SK-N-SH treated with all-trans-retinoic acid at 6 μM for 48 hours (cell line): ENCODE data around the gene GALNT13.

Source experiments
- ATAC-seq: fragments of 200-7000 bp; cut with Tn5 transposase; 3 replicates; pipeline ENCODE4 v1.9.1; 2020; ENCODE audit warnings: mild to moderate bottlenecking, moderate library complexity
- ARNTL ChIP-seq: fragments of 450-650 bp; formaldehyde crosslinking; IDR thresholded peaks from 2 replicates; pipeline ENCODE4 v1.5.0; 2020; ENCODE audit warnings: low read depth, mild to moderate bottlenecking, moderate library complexity, borderline replicate concordance
- BACH2 ChIP-seq: fragments of 250-450 bp; sonication (Bioruptor Pico); IDR thresholded peaks from 2 replicates; pipeline ENCODE4 v1.9.0; 2021; ENCODE audit warnings: mild to moderate bottlenecking, borderline replicate concordance
- CREB5 ChIP-seq: fragments of 250-450 bp; sonication (Bioruptor Pico); IDR thresholded peaks from 2 replicates; pipeline ENCODE4 v1.5.1; 2020; ENCODE audit warnings: low read depth, mild to moderate bottlenecking, moderate library complexity
- CSDC2 ChIP-seq: fragments of 250-450 bp; sonication (Bioruptor Pico); IDR thresholded peaks from 2 replicates; pipeline ENCODE4 v1.5.0; 2020; ENCODE audit warnings: mild to moderate bottlenecking, moderate library complexity
- CSRNP3 ChIP-seq: fragments of 250-450 bp; sonication (Bioruptor Pico); IDR thresholded peaks from 2 replicates; pipeline ENCODE4 v1.5.1; 2021; ENCODE audit warnings: mild to moderate bottlenecking, moderate library complexity
- ESRRG ChIP-seq: fragments of 250-450 bp; sonication (Bioruptor Pico); IDR thresholded peaks from 2 replicates; pipeline ENCODE4 v1.6.1; 2021; ENCODE audit warnings: mild to moderate bottlenecking
- GLIS3 ChIP-seq: fragments of 250-450 bp; sonication (Bioruptor Pico); IDR thresholded peaks from 2 replicates; pipeline ENCODE4 v1.5.0; 2020; ENCODE audit warnings: mild to moderate bottlenecking, moderate library complexity
- OSR1 ChIP-seq: fragments of 250-450 bp; sonication (Bioruptor Pico); IDR thresholded peaks from 2 replicates; pipeline ENCODE4 v1.8.0; 2022; ENCODE audit warnings: moderate library complexity, mild to moderate bottlenecking, inconsistent platforms
- PATZ1 ChIP-seq: fragments of 250-450 bp; sonication (Bioruptor Pico); IDR thresholded peaks from 2 replicates; pipeline ENCODE4 v1.8.0; 2020; ENCODE audit warnings: mild to moderate bottlenecking, moderate library complexity, borderline replicate concordance
- POU6F1 ChIP-seq: fragments of 250-450 bp; sonication (Bioruptor Pico); IDR thresholded peaks from 2 replicates; pipeline ENCODE4 v1.8.0; 2021; ENCODE audit warnings: low read depth, mild to moderate bottlenecking, moderate library complexity, borderline replicate concordance
- PPARA ChIP-seq: fragments of 250-450 bp; sonication (Bioruptor Pico); IDR thresholded peaks from 2 replicates; pipeline ENCODE4 v1.5.0; 2020; ENCODE audit warnings: mild to moderate bottlenecking, borderline replicate concordance
- SNAI2 ChIP-seq: fragments of 250-450 bp; sonication (Bioruptor Pico); IDR thresholded peaks from 2 replicates; pipeline ENCODE4 v1.5.0; 2020; ENCODE audit warnings: mild to moderate bottlenecking, moderate library complexity
- TCF4 ChIP-seq: fragments of 250-450 bp; sonication (Bioruptor Pico); IDR thresholded peaks from 2 replicates; pipeline ENCODE4 v1.8.0; 2021; ENCODE audit warnings: mild to moderate bottlenecking, moderate library complexity, borderline replicate concordance
- TOX ChIP-seq: fragments of 250-450 bp; sonication (Bioruptor Pico); IDR thresholded peaks from 2 replicates; pipeline ENCODE4 v1.8.0; 2021; ENCODE audit warnings: mild to moderate bottlenecking, moderate library complexity, borderline replicate concordance
- ZC3H10 ChIP-seq: fragments of 250-450 bp; sonication (Bioruptor Pico); IDR thresholded peaks from 2 replicates; pipeline ENCODE4 v1.5.1; 2021; ENCODE audit warnings: mild to moderate bottlenecking, moderate library complexity
- ZFP3 ChIP-seq: fragments of 250-450 bp; sonication (Bioruptor Pico); IDR thresholded peaks from 2 replicates; pipeline ENCODE4 v1.5.0; 2020; ENCODE audit warnings: mild to moderate bottlenecking, moderate library complexity
- ZFP30 ChIP-seq: fragments of 450-650 bp; formaldehyde crosslinking; IDR thresholded peaks from 2 replicates; pipeline ENCODE4 v1.5.0; 2022; ENCODE audit warnings: mild to moderate bottlenecking, moderate library complexity
- ZNF565 ChIP-seq: fragments of 450-650 bp; formaldehyde crosslinking; conservative IDR thresholded peaks from 2 replicates; pipeline ENCODE4 v1.5.0; 2020; ENCODE audit warnings: low read depth, mild to moderate bottlenecking, moderate library complexity
- ZNF70 ChIP-seq: fragments of 450-650 bp; formaldehyde crosslinking; IDR thresholded peaks from 2 replicates; pipeline ENCODE4 v1.5.0; 2020; ENCODE audit warnings: mild to moderate bottlenecking, moderate library complexity
- ZNF8 ChIP-seq: fragments of 450-650 bp; formaldehyde crosslinking; IDR thresholded peaks from 2 replicates; pipeline ENCODE4 v1.5.0; 2020; ENCODE audit warnings: mild to moderate bottlenecking, moderate library complexity

Gene GALNT13

GRCh38 chr2:154092571-154092970 is 220.8 kb downstream of the GALNT13 start:
- TF ChIP-seq SNAI2 (CRISPR knock-in tag) (no peak), GLIS3 (no peak), ZC3H10 (CRISPR knock-in tag) (no peak), TCF4 (CRISPR knock-in tag) (no peak), BACH2 (CRISPR knock-in tag) (no peak), ARNTL (CRISPR knock-in tag) (no peak), CREB5 (no peak), ZFP3 (no peak), CSDC2 (CRISPR knock-in tag) (no peak), PPARA (CRISPR knock-in tag) (no peak), ZNF565 (CRISPR knock-in tag) (no peak), POU6F1 (CRISPR knock-in tag) (no peak), ZNF70 (CRISPR knock-in tag) (no peak)
- ATAC-seq: no peak

- no peak for ATAC-seq
- TF ChIP-seq TCF4 (CRISPR knock-in tag) (no peak), ESRRG (CRISPR knock-in tag) (no peak), ZC3H10 (CRISPR knock-in tag) (no peak), PATZ1 (CRISPR knock-in tag) (no peak), ARNTL (CRISPR knock-in tag) (no peak), PPARA (CRISPR knock-in tag) (no peak)
Observed at GRCh38 chr2:154093856-154094255, 222.1 kb downstream of the GALNT13 start.

- ATAC-seq: no peak
- TF ChIP-seq BACH2 (CRISPR knock-in tag) (no peak), GLIS3 (no peak), ZNF70 (CRISPR knock-in tag) (no peak), TOX (CRISPR knock-in tag) (no peak), ZNF8 (CRISPR knock-in tag) (no peak), CSRNP3 (CRISPR knock-in tag) (no peak), SNAI2 (CRISPR knock-in tag) (no peak), PPARA (CRISPR knock-in tag) (no peak)
Observed at GRCh38 chr2:154097833-154098398, 226.2 kb downstream of the GALNT13 start.

GRCh38 chr2:154120706-154121105 is 249.0 kb downstream of the GALNT13 start:
- ATAC-seq: no peak
- no peak for TF ChIP-seq ZC3H10 (CRISPR knock-in tag)
- no peak for TF ChIP-seq ZFP30 (CRISPR knock-in tag)
- no peak for TF ChIP-seq TOX (CRISPR knock-in tag)
- no peak for TF ChIP-seq ZNF565 (CRISPR knock-in tag)
- no peak for TF ChIP-seq PPARA (CRISPR knock-in tag)
- no peak for TF ChIP-seq ZNF8 (CRISPR knock-in tag)
- TF ChIP-seq CSRNP3 (CRISPR knock-in tag): no peak
- no peak for TF ChIP-seq BACH2 (CRISPR knock-in tag)
- no peak for TF ChIP-seq CREB5
- TF ChIP-seq PATZ1 (CRISPR knock-in tag): no peak
- TF ChIP-seq OSR1 (CRISPR knock-in tag): no peak
